Measurements from ENCODE around the gene TXNDC11. TPM values are rescaled to one million over a fixed set of nuclear protein-coding genes. Genes with fewer than 3 reads are reported as not detected.

The TXNDC11 gene
- total RNA-seq, 1 donor from 2014 or later = 99.2 TPM

- Histone ChIP-seq H3K27ac (no peak overlapping the region), H3K4me3 (no peak overlapping the region), H3K4me1 (peaks cover 63% of the 10 kb centered on the region), H3K36me3 (peaks cover 41% of the 10 kb centered on the region), H3K9me3 (no peaks in the 10 kb centered on the region), H3K27me3 (no peaks in the 10 kb centered on the region)
- ATAC-seq (no peak), DNase-seq (no peak)
- TF ChIP-seq CTCF (IDR thresholded peaks at IDR 0.05) = no peak
- intact Hi-C loops (cut with DNase I) = no loop called here
Measured at GRCh38 chr16:11738742-11739544, 3.7 kb downstream of the TXNDC11 start.

DNA sequence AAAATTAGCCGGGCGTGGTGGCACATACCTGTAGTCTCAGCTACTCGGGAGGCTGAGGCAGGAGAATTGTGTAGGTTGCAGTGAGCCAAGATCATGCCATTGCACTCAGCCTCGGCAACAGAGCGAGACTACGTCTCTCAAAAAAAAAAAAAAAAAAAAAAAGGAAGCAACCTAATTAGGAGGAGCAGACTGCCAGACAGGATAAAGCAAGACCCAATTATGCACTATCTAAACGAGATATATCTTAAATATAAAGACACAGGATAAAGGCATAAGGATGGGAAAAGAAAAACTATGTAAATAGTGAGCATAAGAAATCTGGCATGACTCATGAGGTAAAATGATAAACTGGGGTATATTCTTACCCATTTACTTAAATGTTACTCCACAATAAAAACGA is 4.9 kb downstream of the TXNDC11 start:
- DNase-seq = no peak
- H3K36me3 ChIP-seq = peaks cover 53% of the 10 kb centered on the region

DNA sequence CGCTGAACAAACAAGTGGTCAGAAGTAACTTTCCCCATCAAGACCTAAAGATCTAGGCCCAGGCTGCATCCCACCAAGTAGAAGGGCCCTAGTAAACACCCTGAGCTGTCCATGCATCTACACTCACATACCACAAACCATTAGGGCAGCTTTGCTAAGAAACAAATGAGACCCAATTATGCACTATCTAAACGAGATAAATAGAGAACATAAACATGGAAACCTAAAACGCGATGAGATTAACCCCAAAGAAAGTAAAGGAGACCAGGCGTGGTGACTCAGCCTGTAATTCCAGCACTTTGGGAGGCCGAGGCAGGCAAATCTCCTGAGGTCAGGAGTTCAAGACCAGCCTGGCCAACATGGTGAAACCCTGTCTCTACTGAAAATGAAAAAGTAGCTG is 5.8 kb downstream of the TXNDC11 start:
- Histone ChIP-seq H3K27me3 (no peaks in the 10 kb centered on the region), H3K4me3 (no peak overlapping the region), H3K36me3 (peaks cover 62% of the 10 kb centered on the region), H3K27ac (peak overlapping the region; percentile 40), H3K4me1 (peaks cover 63% of the 10 kb centered on the region), H3K9me3 (no peaks in the 10 kb centered on the region)
- no peak for ATAC-seq
- DNase-seq = no peak
- intact Hi-C loops (cut with DNase I) = no loop called here
- no peak for TF ChIP-seq CTCF (IDR thresholded peaks at IDR 0.05)

More for the DNA sequence above, 4.9 kb downstream of the TXNDC11 start:
- TF ChIP-seq CTCF (IDR thresholded peaks at IDR 0.05) = no peak
- no peak for ATAC-seq
- Histone ChIP-seq H3K27me3 (no peaks in the 10 kb centered on the region), H3K4me3 (no peak overlapping the region), H3K27ac (no peak overlapping the region), H3K9me3 (no peaks in the 10 kb centered on the region), H3K4me1 (peaks cover 63% of the 10 kb centered on the region)
- intact Hi-C loops (cut with DNase I) = no loop called here

GRCh38 chr16:11735787-11736186 is 6.9 kb downstream of the TXNDC11 start:
- Histone ChIP-seq H3K4me1 (peaks cover 57% of the 10 kb centered on the region), H3K9me3 (no peaks in the 10 kb centered on the region), H3K36me3 (peaks cover 72% of the 10 kb centered on the region), H3K4me3 (no peak overlapping the region), H3K27ac (no peak overlapping the region), H3K27me3 (no peaks in the 10 kb centered on the region)
- TF ChIP-seq CTCF (IDR thresholded peaks at IDR 0.05) = no peak
- ATAC-seq (no peak), DNase-seq (no peak)
- intact Hi-C loops (cut with DNase I) = no loop called here

DNA sequence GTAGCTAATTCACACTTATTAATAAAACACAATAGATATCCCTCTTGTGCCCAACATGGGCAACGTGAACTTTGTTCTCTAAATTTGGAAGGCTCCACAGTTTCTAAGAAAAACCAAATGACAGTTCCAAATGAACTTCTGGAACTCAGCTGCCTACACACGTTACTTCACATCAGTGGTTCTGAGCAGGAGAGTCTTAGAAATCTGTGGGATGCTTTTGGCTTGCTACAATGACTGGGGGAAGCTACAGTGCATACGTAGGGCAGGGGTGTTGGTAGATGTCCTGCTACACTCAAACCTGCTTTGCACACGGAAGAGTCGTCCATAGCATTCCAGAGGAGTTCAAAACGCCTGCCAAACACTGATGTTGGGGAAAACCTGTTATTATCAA is 8.0 kb downstream of the TXNDC11 start:
- Histone ChIP-seq H3K27ac (peak overlapping the region; percentile 51), H3K9me3 (no peaks in the 10 kb centered on the region), H3K27me3 (no peaks in the 10 kb centered on the region), H3K4me3 (no peak overlapping the region), H3K4me1 (peaks cover 51% of the 10 kb centered on the region), H3K36me3 (peaks cover 83% of the 10 kb centered on the region)
- intact Hi-C loops (cut with DNase I) = no loop called here
- DNase-seq (no peak), ATAC-seq (peak; percentile 82)
- no peak for TF ChIP-seq CTCF (IDR thresholded peaks at IDR 0.05)

Measured in upper lobe of right lung (tissue), 1 donor.